Measurements from ENCODE around the gene ZNF519.
"Not testable (repeated sequence)": the region's sequence is repeated elsewhere in the genome, so short reads cannot be mapped to it uniquely, and the experiment has no call there.

Gene ZNF519

GRCh38 chr18:14146771-14147170, 14.5 kb upstream of the ZNF519 start:
- DNase-seq: not testable (repeated sequence)

- not testable (repeated sequence) for DNase-seq
Measured at GRCh38 chr18:14145581-14146338, 13.5 kb upstream of the ZNF519 start.

- DNase-seq: not testable (repeated sequence)
Measured at GRCh38 chr18:14145021-14145420, 12.8 kb upstream of the ZNF519 start.

- no peak for DNase-seq
Measured at GRCh38 chr18:14144628-14144895, 12.3 kb upstream of the ZNF519 start.

GRCh38 chr18:14143871-14144627, 11.8 kb upstream of the ZNF519 start:
- DNase-seq: not testable (repeated sequence)

- DNase-seq: not testable (repeated sequence)
Measured at GRCh38 chr18:14143396-14143795, 11.2 kb upstream of the ZNF519 start.

DNA sequence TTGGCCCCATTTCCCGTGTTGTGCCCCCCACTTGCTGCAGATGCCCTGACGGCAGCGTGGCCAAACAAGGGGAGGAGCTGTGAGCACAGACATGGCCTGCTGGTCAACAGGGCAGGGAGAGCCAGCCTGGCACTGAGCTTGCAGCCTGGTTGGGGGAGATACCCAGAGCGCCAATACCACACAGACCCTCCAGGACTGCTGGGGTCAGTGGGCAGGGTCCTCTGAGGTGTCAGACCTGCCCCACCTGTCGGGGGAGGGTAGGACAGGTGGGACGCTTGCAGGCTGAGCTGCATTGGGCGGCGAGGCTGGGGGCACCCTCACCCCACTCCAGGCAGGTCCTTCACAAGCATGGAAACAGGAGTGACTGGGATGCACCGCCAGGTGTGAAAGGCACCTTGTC, 9.9 kb upstream of the ZNF519 start:
- not testable (repeated sequence) for DNase-seq

DNA sequence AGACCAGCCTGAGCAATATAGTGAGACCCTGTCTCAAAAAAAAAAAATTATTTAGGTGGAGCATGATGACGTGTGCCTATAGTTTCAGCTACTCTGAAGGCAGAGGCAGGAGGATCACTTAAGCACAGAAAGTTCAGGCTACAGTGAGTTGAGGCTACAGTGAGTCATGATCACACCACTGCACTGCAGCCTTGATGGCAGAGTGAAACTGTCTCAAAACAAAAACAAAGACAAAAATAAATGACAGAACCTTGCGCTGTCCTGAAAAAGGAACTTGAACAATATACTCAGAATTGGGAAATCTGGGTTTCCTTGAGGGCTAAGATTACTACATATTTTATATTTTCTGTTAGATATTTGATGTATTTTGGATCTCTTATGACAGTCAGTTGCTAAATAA, 7.3 kb upstream of the ZNF519 start:
- not testable (repeated sequence) for DNase-seq

DNA sequence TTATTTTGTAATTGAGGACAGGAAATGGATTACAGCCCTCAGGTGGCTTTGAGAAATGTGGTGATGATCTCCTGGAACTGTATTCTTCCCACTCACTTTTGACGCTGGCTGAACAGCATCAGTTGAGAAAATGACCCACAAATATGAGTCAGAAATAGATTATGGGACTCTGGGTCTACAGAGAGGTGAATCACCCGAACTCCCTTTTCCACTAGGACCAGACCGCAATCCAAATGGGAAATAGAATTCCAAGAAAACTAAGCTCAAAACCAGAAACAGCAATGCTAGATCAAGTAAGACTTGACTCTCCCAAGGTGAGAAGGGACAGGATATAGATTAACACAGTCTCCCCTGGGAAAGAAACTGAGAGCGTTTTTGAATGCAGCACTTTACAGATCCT, 5.7 kb upstream of the ZNF519 start:
- DNase-seq: not testable (repeated sequence)

- not testable (repeated sequence) for DNase-seq
Measured at GRCh38 chr18:14131696-14132270, 452 bp downstream of the ZNF519 start.

GRCh38 chr18:14130804-14131203, 1.4 kb downstream of the ZNF519 start:
- not testable (repeated sequence) for DNase-seq

DNA sequence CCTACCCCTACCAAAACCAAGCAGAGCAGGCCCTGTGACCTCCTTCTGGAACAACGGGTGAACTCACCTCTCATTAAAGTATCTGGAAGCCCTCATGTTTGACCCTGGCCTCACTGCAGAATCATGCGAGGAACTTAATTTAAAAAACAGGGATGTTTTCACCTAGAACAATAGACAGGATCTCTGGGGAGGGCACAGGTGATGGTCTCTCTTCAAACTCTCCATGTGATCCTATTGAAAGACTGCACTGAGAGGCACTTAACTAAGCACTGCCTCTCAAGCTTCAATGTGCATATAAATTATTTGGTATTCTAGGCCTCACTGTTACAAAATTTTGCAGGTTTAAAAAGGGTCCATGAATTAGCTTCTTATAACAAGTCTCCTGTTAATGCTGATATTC, 7.5 kb downstream of the ZNF519 start:
- DNase-seq: no peak

DNA sequence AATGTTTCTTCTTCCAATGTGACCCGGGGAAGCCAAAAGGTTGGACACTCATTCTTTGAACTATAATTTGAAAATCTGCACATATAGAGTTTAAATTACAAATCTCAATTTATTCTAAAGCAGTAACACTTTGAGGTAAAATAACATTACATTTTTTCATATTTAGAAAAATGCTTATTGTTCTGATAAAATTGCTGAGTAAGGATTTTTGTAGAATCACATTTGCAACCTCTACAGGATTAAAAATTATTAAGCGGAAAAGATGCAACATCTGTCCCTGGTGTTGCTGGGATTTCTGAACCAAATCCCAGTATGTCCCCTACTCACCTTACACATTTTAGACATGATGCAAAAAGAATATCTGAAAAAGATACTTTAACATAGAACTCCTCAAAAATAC, 10.1 kb downstream of the ZNF519 start:
- no peak for DNase-seq

DNA sequence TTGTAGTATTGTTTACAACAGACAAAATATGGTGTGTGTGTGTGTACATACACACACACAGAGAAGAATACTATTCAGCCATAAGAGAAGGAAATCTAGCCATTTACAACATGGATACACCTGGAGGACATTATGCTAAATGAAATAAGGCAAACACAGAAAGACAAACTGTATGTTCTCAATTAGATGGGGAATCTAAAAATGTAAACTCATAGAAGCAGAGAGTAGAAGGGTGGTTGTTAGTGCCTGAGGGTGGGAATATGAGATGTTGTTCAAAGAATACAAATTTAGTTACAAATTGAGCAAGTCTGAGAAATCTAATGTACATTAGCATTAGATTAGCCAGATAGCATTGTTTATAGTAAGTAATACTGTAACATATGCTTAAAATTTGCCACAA, 11.3 kb downstream of the ZNF519 start:
- DNase-seq: no peak

- DNase-seq: no peak
Measured at GRCh38 chr18:14117606-14118005, 14.6 kb downstream of the ZNF519 start.

- no peak for DNase-seq
Measured at GRCh38 chr18:14106906-14107305, 25.3 kb downstream of the ZNF519 start.

- no peak for DNase-seq
Measured at GRCh38 chr18:14104906-14105748, 27.1 kb downstream of the ZNF519 start.

- no peak for DNase-seq
Measured at GRCh38 chr18:14104201-14104600, 28.0 kb downstream of the ZNF519 start.

- DNase-seq: no peak
Measured at GRCh38 chr18:14100503-14101286, 31.5 kb downstream of the ZNF519 start.

- DNase-seq: no peak
Measured at GRCh38 chr18:14098428-14098827, 33.8 kb downstream of the ZNF519 start.

DNA sequence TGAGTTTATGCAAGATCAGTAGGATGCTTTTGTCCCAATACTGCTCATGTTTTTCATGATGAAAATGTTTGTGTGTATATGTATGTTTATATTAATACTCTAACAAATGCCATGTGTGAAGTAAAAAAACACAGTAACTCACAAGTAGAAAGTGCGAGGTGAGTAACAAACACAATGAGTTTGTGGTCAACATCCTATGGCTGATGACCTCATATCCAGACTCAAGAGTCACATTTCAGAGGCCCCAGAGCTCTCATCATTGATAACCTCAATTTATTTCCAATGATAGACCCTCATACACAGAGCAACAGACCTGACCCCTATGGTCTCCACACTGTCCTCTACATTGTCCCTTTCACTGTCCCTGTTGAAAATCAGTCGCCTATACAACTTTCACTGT, 34.5 kb downstream of the ZNF519 start:
- no peak for DNase-seq

DNA sequence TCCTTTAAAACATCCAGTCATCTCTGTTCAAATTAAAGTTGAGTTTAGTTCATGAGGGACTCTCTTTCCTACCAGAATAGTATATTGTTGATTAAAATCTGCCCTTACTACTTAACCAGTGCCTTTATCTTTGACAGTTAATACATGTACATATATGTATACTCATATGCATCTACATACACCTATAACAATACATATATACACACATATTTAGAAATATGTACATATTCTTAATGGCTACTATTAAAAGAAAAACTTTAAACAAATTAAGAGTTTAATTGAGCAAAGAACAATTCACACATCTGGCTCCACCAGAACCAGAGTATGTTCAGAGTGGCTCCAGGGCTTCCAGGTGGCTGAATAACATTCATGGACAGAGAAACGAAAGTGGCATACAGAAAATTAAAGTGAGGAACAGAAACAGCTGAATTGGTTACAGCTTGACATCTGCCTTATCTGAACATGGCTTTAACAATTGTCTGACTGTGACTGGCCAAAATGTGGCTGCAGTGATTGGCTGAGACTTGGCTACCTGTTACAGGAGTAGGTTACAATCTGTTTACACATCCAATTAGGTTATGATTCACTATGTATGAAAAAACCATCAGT, 38.8 kb downstream of the ZNF519 start:
- DNase-seq: no peak
